ENCODE data around the gene ILKAP. TPM values are rescaled to one million over a fixed set of nuclear protein-coding genes. Genes with fewer than 3 reads are reported as not detected.
A peak's percentile ranks its signal among the peaks of the same experiment; 100 is the strongest.

The ILKAP gene
- total RNA-seq, 2 donors from 2014 or later = 27.8 to 50.3 TPM

DNA sequence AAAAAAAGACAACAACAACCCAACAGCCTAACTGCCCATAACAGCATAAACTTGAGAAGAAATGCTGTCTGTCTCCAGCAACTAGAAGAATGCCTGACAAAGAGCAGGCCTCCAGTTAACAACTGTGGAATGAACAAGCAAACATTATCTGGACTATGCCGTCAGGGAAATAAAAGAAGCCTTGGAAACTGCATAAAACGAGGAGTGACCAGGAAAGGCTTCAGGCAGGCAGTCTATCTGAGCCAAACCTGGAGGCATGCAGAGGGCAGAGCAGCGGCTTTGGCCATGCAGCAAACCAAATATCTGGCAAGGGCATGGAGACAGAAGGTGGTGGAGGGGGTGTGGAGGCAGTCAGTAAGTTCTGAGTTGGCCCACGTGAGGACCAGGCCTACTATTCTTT is 25.2 kb upstream of the ILKAP start:
- intact Hi-C loops (cut with DNase I) = no loop called here
- TF ChIP-seq, protein P1, sequence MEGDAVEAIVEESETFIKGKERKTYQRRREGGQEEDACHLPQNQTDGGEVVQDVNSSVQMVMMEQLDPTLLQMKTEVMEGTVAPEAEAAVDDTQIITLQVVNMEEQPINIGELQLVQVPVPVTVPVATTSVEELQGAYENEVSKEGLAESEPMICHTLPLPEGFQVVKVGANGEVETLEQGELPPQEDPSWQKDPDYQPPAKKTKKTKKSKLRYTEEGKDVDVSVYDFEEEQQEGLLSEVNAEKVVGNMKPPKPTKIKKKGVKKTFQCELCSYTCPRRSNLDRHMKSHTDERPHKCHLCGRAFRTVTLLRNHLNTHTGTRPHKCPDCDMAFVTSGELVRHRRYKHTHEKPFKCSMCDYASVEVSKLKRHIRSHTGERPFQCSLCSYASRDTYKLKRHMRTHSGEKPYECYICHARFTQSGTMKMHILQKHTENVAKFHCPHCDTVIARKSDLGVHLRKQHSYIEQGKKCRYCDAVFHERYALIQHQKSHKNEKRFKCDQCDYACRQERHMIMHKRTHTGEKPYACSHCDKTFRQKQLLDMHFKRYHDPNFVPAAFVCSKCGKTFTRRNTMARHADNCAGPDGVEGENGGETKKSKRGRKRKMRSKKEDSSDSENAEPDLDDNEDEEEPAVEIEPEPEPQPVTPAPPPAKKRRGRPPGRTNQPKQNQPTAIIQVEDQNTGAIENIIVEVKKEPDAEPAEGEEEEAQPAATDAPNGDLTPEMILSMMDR (IDR thresholded peaks at IDR 0.05) = no peak
- no peaks in the 10 kb centered on the region for H3K9me3 ChIP-seq
- H3K36me3 ChIP-seq = no peaks in the 10 kb centered on the region
- H3K9ac ChIP-seq (ENCODE audit: low read depth in 2 of 2, low read length in 2 of 2) = peak overlapping the region in 1 of 2 donors; percentile 51
- DNase-seq = no peak
- no peak overlapping the region for H3K27ac ChIP-seq
- H3K4me1 ChIP-seq = no peaks in the 10 kb centered on the region
- no peak overlapping the region for H3K4me3 ChIP-seq
- no peaks in the 10 kb centered on the region for H3K27me3 ChIP-seq

- H3K36me3 ChIP-seq = no peaks in the 10 kb centered on the region
- H3K9me3 ChIP-seq = no peaks in the 10 kb centered on the region
- no peaks in the 10 kb centered on the region for H3K4me1 ChIP-seq
- no peak overlapping the region for H3K4me3 ChIP-seq
- no peak for DNase-seq
- intact Hi-C loops (cut with DNase I) = no loop called here
- H3K27me3 ChIP-seq = no peaks in the 10 kb centered on the region
- H3K9ac ChIP-seq (ENCODE audit: low read depth in 2 of 2, low read length in 2 of 2) = no peak overlapping the region
- TF ChIP-seq, protein P1 (IDR thresholded peaks at IDR 0.05) = no peak
- no peak overlapping the region for H3K27ac ChIP-seq
These were observed 24.1 kb upstream of the ILKAP start for GRCh38 chr2:238227587-238228032.

DNA sequence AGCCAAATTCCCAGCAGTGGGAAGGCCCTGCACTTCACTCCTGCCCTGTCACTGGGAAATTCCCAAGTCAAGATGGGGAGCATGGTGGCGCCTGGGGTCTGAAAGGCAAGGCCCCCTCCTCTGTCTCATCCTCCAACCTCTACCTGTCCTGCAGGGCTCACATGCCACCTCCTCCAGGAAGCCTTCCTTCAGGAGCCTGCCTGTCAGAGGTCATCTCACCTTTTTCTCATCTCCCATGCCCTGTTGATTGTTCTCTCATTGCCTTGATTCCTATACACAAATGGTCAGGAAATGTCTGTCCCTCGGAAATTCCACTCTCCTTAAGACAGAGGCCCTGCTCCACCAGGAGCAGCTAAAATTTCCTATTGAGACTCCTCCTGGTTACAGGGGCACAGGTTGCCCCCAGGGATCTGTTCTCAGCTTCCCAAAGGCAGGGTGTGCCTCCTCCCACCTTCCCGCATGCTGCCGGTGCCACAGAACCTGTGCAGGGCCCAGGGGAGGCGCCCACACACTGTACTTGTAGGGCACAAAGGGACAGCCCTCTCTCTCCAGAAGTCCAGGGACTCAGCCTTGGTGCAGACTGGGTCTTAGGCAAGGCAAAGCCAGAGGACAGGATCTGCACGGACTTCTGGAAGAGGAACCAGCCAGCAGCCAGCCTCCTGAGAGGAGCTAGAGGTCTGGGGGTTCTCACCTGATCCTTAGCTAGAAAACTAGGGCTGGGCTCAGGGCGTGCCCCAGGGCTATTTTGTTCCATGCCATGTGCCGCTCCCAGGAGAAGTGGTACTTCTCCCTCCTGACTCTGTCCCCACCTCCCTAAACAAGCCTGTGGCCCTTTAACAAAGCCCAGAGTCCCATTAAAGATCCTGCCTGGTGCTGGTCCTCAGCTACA is 23.4 kb upstream of the ILKAP start:
- intact Hi-C loops (cut with DNase I) = no loop called here
- no peak overlapping the region for H3K9ac ChIP-seq (ENCODE audit: low read depth in 2 of 2, low read length in 2 of 2)
- no peaks in the 10 kb centered on the region for H3K36me3 ChIP-seq
- TF ChIP-seq, protein P1 (IDR thresholded peaks at IDR 0.05) = no peak
- H3K27me3 ChIP-seq = no peaks in the 10 kb centered on the region
- no peak for DNase-seq
- H3K27ac ChIP-seq = no peak overlapping the region
- H3K9me3 ChIP-seq = no peaks in the 10 kb centered on the region
- no peak overlapping the region for H3K4me3 ChIP-seq
- H3K4me1 ChIP-seq = no peaks in the 10 kb centered on the region

DNA sequence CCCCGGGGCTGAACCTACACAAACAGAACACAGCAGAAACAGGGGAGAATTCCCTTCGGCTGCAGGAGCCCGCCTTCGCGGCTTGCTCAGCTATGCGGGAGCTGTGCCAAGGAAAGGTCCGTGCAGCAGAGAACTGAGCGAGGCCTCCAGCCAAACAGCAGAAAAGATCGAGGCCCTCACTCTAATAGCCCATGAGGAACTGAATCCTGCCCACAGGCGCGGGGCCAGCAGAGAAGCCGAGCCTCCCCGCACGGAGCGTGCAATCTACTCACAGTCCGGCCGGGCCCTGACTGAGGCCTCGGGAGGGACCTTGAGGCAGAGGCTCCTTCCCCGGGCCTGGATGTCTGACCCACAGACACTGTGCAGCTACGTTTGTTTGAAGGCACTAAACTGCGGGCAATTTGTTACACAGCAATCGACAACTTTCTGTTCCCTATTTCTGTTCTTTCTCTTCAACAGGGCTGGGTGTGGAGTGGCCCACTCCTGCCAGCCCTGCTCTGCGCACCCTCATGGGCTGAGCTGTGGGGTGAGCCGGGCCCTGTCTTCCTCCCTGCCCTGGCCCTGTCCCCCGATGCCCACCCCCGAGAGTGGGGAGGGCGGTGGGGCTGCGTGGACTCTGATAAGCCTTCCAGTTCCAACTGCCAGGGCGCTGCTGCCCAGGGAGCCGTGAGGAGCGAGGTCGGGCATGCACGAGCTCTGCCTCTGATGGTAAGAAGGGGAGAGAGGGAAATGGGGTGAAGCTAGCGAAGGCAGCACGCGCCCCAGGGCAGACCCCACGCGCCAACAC is 22.6 kb upstream of the ILKAP start:
- no peaks in the 10 kb centered on the region for H3K27me3 ChIP-seq
- H3K9ac ChIP-seq (ENCODE audit: low read depth in 2 of 2, low read length in 2 of 2) = no peak overlapping the region
- H3K27ac ChIP-seq = no peak overlapping the region
- no peaks in the 10 kb centered on the region for H3K4me1 ChIP-seq
- no peak for DNase-seq
- no peaks in the 10 kb centered on the region for H3K36me3 ChIP-seq
- TF ChIP-seq, protein P1 (IDR thresholded peaks at IDR 0.05) = no peak
- no peak overlapping the region for H3K4me3 ChIP-seq
- intact Hi-C loops (cut with DNase I) = no loop called here
- no peaks in the 10 kb centered on the region for H3K9me3 ChIP-seq

- Histone ChIP-seq H3K9ac (ENCODE audit: low read depth in 2 of 2, low read length in 2 of 2) (no peak overlapping the region), H3K27ac (no peak overlapping the region), H3K36me3 (no peaks in the 10 kb centered on the region), H3K27me3 (no peaks in the 10 kb centered on the region), H3K4me3 (no peak overlapping the region), H3K4me1 (no peaks in the 10 kb centered on the region), H3K9me3 (no peaks in the 10 kb centered on the region)
- TF ChIP-seq, protein P1 (IDR thresholded peaks at IDR 0.05) = no peak
- DNase-seq = no peak
- intact Hi-C loops (cut with DNase I) = no loop called here
These were observed 21.6 kb upstream of the ILKAP start for GRCh38 chr2:238225121-238225520.

Measured in colonic mucosa (tissue), 4 donors.